Right ventricle myocardium superior (tissue), 1 donor: ENCODE results near the gene ROBO1. TPM values are rescaled to one million over a fixed set of nuclear protein-coding genes. Genes with fewer than 3 reads are reported as not detected.
A peak's percentile ranks its signal among the peaks of the same experiment; 100 is the strongest.
"Not testable (repeated sequence)": the region's sequence is repeated elsewhere in the genome, so short reads cannot be mapped to it uniquely, and the experiment has no call there.

Experiments used
- ATAC-seq: fragments of 200-7000 bp; cut with Tn5 transposase; one replicate; pipeline ENCODE4 v1.9.1; 2020; ENCODE audit warnings: mild to moderate bottlenecking; ENCODE audit not compliant: poor library complexity
- DNase-seq: peaks from one replicate; pipeline ENCODE4 v3.0.0-alpha.2; 2020
- intact Hi-C: fragments of 100-400 bp; cut with DNase I; formaldehyde crosslinking; loops from one replicate; pipeline ENCODE4 v1.11.2; 2022
- total RNA-seq: library from RNA; stranded (reverse); fragmentation: NEBNext Ultra II Directional; extraction: Animal tissue kit (Norgen Biotek cat#: 25700); gene quantifications from one replicate; pipeline ENCODE4 v1.2.1, GENCODE V29; 2021
- donor health status: DM: no; HTN: yes; CAD: no; lungs with severe emphysema.

Gene ROBO1
- total RNA-seq, 1 donor from 2014 or later: 6.7 TPM

- DNase-seq (no peak), ATAC-seq (no peak)
- intact Hi-C loops: loop anchor here (10.0 kb wide), 1 partner anchor 277 kb away; no protein-coding TSS in a partner anchor
These were observed 405.9 kb downstream of the ROBO1 start for GRCh38 chr3:79361748-79362378.

- no peak for DNase-seq
- ATAC-seq: no peak
- intact Hi-C loops: no loop called here
These were observed 409.5 kb downstream of the ROBO1 start for GRCh38 chr3:79358327-79358726.

GRCh38 chr3:79354179-79354688, 413.6 kb downstream of the ROBO1 start:
- no peak for DNase-seq
- ATAC-seq: peak; percentile 52
- intact Hi-C loops: no loop called here

- intact Hi-C loops: no loop called here
- DNase-seq: no peak
- no peak for ATAC-seq
These were observed 416.1 kb downstream of the ROBO1 start for GRCh38 chr3:79351699-79352098.

- ATAC-seq (no peak), DNase-seq (no peak)
- intact Hi-C loops: no loop called here
These were observed 422.6 kb downstream of the ROBO1 start for GRCh38 chr3:79344876-79345871.

- no peak for DNase-seq
- intact Hi-C loops: no loop called here
- ATAC-seq: no peak
These were observed 425.8 kb downstream of the ROBO1 start for GRCh38 chr3:79341961-79342360.

GRCh38 chr3:79339846-79340245, 428.0 kb downstream of the ROBO1 start:
- DNase-seq (no peak), ATAC-seq (peak; percentile 69)
- intact Hi-C loops: no loop called here

- no peak for ATAC-seq
- intact Hi-C loops: no loop called here
- no peak for DNase-seq
These were observed 430.0 kb downstream of the ROBO1 start for GRCh38 chr3:79337798-79338197.

- DNase-seq: no peak
- intact Hi-C loops: no loop called here
- no peak for ATAC-seq
These were observed 438.6 kb downstream of the ROBO1 start for GRCh38 chr3:79329154-79329553.

- ATAC-seq (no peak), DNase-seq (no peak)
- intact Hi-C loops: no loop called here
These were observed 441.2 kb downstream of the ROBO1 start for GRCh38 chr3:79326642-79327041.

- DNase-seq, ATAC-seq, intact Hi-C loops: not testable (repeated sequence)
These were observed 441.9 kb downstream of the ROBO1 start for GRCh38 chr3:79325833-79326383.

GRCh38 chr3:79317551-79318518, 450.0 kb downstream of the ROBO1 start:
- no peak for DNase-seq
- intact Hi-C loops: no loop called here
- no peak for ATAC-seq

- no peak for DNase-seq
- ATAC-seq: no peak
- intact Hi-C loops: no loop called here
These were observed 452.8 kb downstream of the ROBO1 start for GRCh38 chr3:79314962-79315361.

- intact Hi-C loops: no loop called here
- ATAC-seq: no peak
- no peak for DNase-seq
These were observed 453.3 kb downstream of the ROBO1 start for GRCh38 chr3:79314544-79314943.

GRCh38 chr3:79310016-79310415, 457.8 kb downstream of the ROBO1 start:
- intact Hi-C loops: no loop called here
- DNase-seq: no peak
- ATAC-seq: no peak

GRCh38 chr3:79306934-79307570, 460.7 kb downstream of the ROBO1 start:
- ATAC-seq: no peak
- intact Hi-C loops: no loop called here
- no peak for DNase-seq

GRCh38 chr3:79299949-79300635, 467.7 kb downstream of the ROBO1 start:
- DNase-seq: peak; percentile 29
- intact Hi-C loops: not testable (repeated sequence)

More at GRCh38 chr3:79299949-79300635, 467.7 kb downstream of the ROBO1 start:
- ATAC-seq: not testable (repeated sequence)
